HUES6 (cell line): ENCODE measurements around the gene SPACA7.

ENCODE experiments used
- H3K27ac ChIP-seq: 2 replicates; pipeline ENCODE4 v1.7.0; 2013; ENCODE audit warnings: low read depth, mild to moderate bottlenecking, low read length, inconsistent platforms
- H3K27me3 ChIP-seq: 2 replicates; pipeline ENCODE4 v1.6.1; 2013; ENCODE audit warnings: low read length; ENCODE audit not compliant: control insufficient read depth, insufficient read depth
- H3K36me3 ChIP-seq: 2 replicates; pipeline ENCODE4 v1.6.1; 2013; ENCODE audit warnings: low read length; ENCODE audit not compliant: control insufficient read depth, insufficient read depth
- H3K4me1 ChIP-seq: 2 replicates; pipeline ENCODE4 v1.6.1; 2013; ENCODE audit warnings: low read length; ENCODE audit not compliant: control insufficient read depth, insufficient read depth
- H3K4me3 ChIP-seq: 2 replicates; pipeline ENCODE4 v1.5.1; 2013; ENCODE audit warnings: low read depth, low read length
- H3K9ac ChIP-seq: one replicate; pipeline ENCODE4 v1.6.1; 2013; ENCODE audit warnings: mild to moderate bottlenecking, low read length
- H3K9me3 ChIP-seq: 2 replicates; pipeline ENCODE4 v1.6.1; 2013; ENCODE audit warnings: low read depth, low read length; ENCODE audit not compliant: control insufficient read depth, insufficient read depth

Gene SPACA7, protein sequence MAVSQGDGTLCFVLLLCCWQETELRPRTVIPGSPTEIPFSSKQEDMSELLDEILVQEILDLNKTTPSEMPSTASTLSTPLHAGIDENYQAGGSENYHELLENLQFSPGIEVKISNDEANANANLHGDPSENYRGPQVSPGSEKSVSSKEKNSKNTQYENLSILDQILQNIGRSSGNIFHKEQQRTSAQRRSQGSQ

DNA sequence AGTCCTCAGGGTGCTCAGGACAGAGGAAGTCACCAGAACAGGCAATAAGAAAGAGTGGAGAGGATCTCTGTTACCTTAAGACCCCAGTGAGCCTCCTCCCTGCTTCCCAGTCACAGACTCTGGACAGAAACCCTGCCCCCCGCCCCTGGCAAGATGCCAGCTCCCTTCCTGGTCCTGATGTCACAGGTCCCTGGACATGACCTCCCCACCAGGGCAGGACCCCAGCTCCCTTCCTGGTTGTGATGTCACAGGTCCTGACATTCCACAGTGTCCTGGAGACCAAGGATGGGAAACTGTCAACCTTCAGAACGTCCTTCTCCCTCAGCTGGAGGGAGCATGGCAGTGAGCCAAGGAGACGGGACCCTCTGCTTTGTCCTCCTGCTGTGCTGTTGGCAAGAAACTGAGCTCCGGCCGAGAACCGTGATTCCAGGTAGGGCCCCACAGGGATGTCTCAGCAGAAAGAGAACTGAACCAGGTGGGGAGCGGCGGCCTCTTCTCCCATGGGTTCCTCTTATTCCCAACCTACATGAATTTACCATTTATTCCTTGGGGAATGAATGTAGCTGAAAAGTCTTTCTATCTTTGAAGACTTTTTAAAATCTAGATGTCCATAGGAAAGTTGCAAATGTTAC is at the start of gene SPACA7:
Gene SPACA7, plus strand, starts transcription at position 306 of the 632 bp plus-strand sequence. Its CDS starts 31 bp downstream, at position 337.
- Histone ChIP-seq H3K36me3 (no peaks in the 10 kb centered on the region), H3K27me3 (no peaks in the 10 kb centered on the region; the same call in 1 of the 2 replicates), H3K27ac (no peak within 1 kb of the TSS), H3K9me3 (peaks cover 9% of the 10 kb centered on the region; the same call in 1 of the 2 replicates), H3K9ac (no peak within 1 kb of the TSS), H3K4me1 (no peaks in the 10 kb centered on the region), H3K4me3 (no peak within 1 kb of the TSS)

DNA sequence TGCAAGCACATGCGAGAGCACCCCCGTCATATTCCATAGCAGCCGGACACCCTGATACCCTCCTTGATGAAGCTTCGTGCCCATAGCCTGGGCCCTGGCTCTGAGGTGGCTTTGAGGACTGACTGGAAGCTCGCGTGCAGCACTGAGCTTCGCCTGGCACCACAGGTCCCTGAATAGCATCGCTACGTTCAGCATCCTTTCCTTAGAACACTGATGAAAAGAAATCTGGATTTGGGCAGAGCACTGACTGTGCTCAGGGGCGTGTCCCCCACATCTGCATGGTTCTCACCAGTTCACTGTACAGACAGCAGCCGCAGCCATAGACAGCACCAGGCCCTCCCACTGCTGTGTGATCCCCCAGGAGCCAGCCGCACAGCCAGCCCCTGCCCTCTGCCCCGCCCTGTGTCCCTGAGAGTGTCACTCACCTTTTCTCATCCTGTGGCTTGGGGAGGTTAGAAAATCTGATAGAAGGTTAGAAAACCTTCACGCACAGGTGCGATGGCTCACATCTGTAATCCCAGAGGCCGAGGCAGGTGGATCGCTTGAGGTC is 49.3 kb upstream of the SPACA7 start:
- Histone ChIP-seq H3K27me3 (peaks cover 21% of the 10 kb centered on the region), H3K36me3 (no peaks in the 10 kb centered on the region), H3K27ac (no peak overlapping the region), H3K4me1 (no peaks in the 10 kb centered on the region), H3K9me3 (no peaks in the 10 kb centered on the region), H3K9ac (no peak overlapping the region), H3K4me3 (no peak overlapping the region)

DNA sequence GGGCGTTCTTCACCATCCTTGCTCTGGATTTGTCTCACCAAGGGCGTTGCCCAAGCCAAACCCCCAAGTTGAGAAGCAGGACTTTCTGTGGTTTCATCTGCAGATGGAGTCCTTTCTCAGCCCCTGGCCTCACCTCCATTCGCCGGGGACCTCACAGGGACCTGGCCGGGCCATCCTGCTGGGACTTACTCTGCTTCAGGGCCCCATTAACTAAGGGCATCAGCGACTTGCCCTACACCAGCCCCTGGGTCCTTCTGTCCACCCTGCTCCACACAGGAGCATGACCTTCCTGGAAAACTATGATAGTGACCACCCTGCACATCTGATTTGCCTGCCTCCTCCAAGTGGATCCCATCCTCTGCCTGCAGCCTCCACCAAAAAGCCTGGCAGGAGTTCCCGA is 47.2 kb upstream of the SPACA7 start:
- no peaks in the 10 kb centered on the region for H3K4me1 ChIP-seq
- H3K27me3 ChIP-seq: peaks cover 15% of the 10 kb centered on the region
- no peak overlapping the region for H3K9ac ChIP-seq
- no peaks in the 10 kb centered on the region for H3K36me3 ChIP-seq
- H3K27ac ChIP-seq: no peak overlapping the region
- no peaks in the 10 kb centered on the region for H3K9me3 ChIP-seq
- no peak overlapping the region for H3K4me3 ChIP-seq

DNA sequence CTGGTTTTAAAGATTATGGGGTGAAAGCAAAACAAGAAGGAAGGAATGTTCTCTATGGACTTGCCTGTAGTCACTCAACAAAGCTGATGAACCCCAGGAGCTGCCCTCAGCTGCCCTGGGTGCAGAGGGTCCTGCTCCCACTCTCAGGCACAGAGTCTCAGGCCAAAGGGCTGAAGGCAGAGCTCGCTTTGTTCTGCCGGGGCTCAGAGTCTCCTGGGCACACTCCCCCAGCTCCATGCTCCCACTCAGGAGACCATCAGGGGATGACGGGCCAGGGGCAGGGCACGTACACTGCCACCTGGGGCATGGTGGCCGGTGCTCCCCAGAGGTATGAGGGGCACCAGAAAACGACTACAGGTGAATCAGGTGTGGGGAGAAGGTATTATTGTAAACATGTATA is 46.8 kb upstream of the SPACA7 start:
- Histone ChIP-seq H3K9me3 (no peaks in the 10 kb centered on the region), H3K27me3 (peaks cover 15% of the 10 kb centered on the region), H3K36me3 (no peaks in the 10 kb centered on the region), H3K4me3 (no peak overlapping the region), H3K27ac (no peak overlapping the region), H3K4me1 (no peaks in the 10 kb centered on the region), H3K9ac (no peak overlapping the region)

DNA sequence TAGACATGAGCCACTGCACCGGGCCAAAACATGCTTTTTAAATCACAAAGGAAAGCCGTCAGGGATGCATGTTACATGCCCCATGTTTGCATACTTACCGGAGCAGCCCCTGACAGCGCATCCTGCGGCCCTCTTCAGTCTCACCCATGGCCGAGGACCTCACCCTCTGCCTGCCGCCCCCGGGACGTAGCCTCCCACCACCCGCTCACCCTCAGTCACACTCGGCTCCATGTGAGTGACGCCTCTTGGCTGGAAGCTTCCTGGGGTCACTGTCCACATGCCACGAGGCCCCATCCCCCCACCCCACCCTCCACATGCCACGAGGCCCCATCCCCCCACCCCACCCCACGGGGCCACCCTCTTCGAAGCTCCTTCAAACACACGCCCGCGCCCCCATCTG is 46.1 kb upstream of the SPACA7 start:
- H3K9me3 ChIP-seq: no peaks in the 10 kb centered on the region
- peaks cover 15% of the 10 kb centered on the region for H3K27me3 ChIP-seq

DNA sequence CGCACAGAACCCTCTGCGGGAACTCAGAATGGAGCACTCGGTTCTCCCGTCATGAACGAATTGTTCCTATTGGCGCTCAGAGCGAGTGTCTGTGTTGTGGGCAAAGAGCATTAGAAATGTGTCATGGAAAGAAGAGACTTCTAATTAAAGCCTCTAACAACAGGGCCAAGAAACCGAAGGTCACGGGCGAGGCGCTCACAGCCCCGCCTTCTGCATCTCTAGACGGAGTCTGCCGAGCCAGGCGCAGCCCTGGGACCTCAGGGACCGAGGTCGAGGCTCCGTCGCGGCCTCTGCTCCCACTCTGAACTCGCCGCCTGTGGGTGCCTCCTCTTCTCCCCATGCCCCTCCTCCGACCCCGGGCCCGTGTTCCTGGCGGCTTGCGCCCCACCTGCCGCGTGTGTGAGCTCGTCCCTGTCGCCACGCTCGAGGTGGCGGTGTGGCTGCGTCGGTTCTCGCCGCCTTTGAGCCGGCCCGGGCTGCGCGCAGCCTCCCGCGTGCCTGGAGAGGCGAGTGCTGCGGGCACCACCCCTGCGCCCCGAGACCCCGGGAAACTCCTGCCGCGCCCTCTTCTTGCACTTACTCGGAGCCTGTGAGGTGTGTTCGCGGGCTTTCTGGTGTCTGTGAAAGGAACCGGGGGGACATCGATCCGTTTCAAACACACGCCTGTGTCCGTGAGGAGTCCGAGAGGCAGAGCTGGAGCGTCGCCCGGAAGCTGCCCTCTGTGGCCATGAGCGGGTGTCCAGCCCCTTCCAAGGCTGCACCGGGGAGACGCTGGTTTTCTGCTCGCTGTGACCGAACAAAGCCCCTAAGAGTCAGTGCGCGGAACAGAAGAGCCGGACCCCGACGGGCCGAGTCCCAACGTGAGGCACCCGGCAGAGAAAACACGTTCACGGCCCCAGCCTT is 45.4 kb upstream of the SPACA7 start:
- H3K4me1 ChIP-seq: no peaks in the 10 kb centered on the region
- no peaks in the 10 kb centered on the region for H3K36me3 ChIP-seq
- H3K27ac ChIP-seq: no peak overlapping the region
- H3K27me3 ChIP-seq: peaks cover 15% of the 10 kb centered on the region
- no peak overlapping the region for H3K4me3 ChIP-seq
- no peaks in the 10 kb centered on the region for H3K9me3 ChIP-seq
- H3K9ac ChIP-seq: no peak overlapping the region

More for the DNA sequence above, 46.1 kb upstream of the SPACA7 start:
- H3K4me1 ChIP-seq: no peaks in the 10 kb centered on the region
- no peak overlapping the region for H3K9ac ChIP-seq
- no peak overlapping the region for H3K4me3 ChIP-seq
- no peaks in the 10 kb centered on the region for H3K36me3 ChIP-seq
- H3K27ac ChIP-seq: no peak overlapping the region

DNA sequence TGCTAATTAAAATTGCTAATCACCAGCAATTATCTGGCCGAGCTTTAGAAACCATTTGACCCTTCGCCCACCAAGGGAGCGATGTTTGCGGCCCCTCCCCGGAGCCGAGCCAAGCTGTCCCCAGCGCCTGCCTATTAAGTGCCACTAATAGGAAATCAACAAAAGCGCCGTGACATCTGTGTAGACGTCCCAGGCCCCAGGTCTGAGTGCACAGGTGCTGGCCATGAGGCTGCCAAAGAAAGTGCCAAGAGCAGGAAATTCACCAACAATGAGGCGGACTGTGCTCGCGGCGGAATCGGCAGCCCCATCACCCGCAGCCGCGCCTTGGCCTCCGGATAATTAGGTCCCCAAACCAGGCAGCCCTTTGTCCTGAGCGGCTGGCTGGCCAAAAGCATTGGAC is 44.5 kb upstream of the SPACA7 start:
- Histone ChIP-seq H3K9ac (no peak overlapping the region), H3K4me1 (no peaks in the 10 kb centered on the region), H3K27ac (no peak overlapping the region), H3K4me3 (no peak overlapping the region), H3K27me3 (peaks cover 15% of the 10 kb centered on the region), H3K36me3 (no peaks in the 10 kb centered on the region), H3K9me3 (0 out of 2 replicates have a peak, but pooled peaks cover 4% of the 10 kb centered on the region)

DNA sequence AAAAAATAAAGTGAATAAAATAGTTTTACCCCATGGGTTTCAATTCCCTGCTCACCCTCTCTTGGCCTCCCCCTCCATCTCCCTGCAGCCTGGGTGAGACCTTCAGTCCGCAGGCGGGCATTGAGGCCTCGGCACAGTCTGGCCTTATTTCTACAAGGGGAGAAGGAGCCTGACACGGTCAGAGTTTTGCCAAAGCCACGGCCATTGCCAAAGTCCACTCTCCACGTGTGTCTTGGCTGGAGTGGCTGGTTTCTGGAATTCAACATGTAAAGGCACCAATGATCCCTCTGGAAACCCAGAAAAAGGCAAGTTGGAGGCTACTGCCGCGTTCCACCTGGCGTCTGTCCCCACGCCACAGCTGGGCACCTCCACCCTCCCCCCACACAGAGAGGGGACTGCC is 43.4 kb upstream of the SPACA7 start:
- H3K27ac ChIP-seq: no peak overlapping the region
- H3K4me1 ChIP-seq: no peaks in the 10 kb centered on the region
- no peak overlapping the region for H3K4me3 ChIP-seq
- no peaks in the 10 kb centered on the region for H3K36me3 ChIP-seq
- 0 out of 2 replicates have a peak, but pooled peaks cover 5% of the 10 kb centered on the region for H3K9me3 ChIP-seq
- H3K9ac ChIP-seq: no peak overlapping the region
- peaks cover 15% of the 10 kb centered on the region for H3K27me3 ChIP-seq

DNA sequence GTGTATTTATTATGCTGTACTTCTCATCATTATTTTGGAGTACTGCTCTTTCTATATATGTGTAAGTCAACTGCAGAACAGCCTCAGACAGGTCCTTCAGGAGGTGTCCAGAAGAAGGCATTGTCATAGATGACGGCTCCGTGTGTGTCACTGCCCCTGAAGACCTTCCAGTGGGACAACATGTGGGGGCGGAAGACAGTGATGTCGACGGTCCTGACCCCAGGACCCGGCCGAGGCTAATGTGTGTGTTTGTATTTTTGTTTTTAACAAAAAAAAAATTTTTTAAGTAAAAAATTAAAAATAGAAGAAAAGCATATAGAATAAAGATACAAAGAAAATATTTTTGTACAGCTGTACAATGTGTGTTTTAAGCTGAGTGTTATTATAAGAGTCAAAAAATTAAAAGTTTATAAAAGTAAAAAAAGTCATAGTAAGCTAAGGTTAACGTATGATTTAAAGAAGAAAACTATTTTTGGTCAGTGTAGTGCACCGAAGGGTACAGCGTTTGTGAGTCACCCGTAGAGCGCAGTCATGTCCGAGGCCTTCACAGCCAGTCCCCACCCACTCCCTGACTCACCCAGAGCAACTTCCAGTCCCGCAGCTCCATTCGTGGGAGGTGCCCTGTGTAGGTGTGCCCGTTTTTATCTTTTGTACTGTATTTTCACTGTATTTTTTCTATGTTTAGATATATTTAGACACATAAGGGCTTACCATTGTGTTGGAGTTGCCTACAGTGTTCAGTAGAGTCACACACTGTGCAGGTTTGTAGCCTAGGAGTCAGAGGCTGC is 42.2 kb upstream of the SPACA7 start:
- Histone ChIP-seq H3K36me3 (no peaks in the 10 kb centered on the region), H3K4me1 (no peaks in the 10 kb centered on the region), H3K4me3 (no peak overlapping the region), H3K9ac (no peak overlapping the region), H3K27ac (no peak overlapping the region), H3K9me3 (0 out of 2 replicates have a peak, but pooled peaks cover 5% of the 10 kb centered on the region), H3K27me3 (peaks cover 15% of the 10 kb centered on the region)

DNA sequence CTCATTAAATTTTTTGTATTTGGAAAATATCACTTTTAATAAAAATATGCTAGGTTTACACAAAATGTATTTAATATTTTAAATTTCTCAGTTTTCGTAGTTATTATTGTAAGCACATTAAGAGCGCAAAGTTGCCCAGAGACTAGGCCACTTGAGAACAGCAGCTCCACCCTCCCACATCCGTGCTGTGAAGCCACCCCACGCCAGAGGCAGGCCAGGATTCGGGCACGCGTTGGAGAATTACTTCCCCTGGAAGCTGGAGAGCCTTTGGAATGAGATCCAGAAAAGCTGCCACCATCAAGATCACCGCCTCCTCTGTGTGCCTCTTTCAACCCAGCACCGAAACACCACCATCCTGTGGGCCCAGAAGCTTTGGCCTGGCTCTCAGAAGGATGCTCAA is 41.0 kb upstream of the SPACA7 start:
- Histone ChIP-seq H3K4me3 (no peak overlapping the region), H3K27ac (no peak overlapping the region), H3K9me3 (0 out of 2 replicates have a peak, but pooled peaks cover 5% of the 10 kb centered on the region), H3K27me3 (peaks cover 15% of the 10 kb centered on the region), H3K4me1 (no peaks in the 10 kb centered on the region), H3K36me3 (no peaks in the 10 kb centered on the region), H3K9ac (no peak overlapping the region)
